GM13977 (cell line): ENCODE data around the gene CASZ1.

Source experiments
- DNase-seq: peaks from one replicate; pipeline ENCODE4 v3.0.0; 2012; ENCODE audit warnings: low spot score
- CTCF ChIP-seq: IDR thresholded peaks from 2 replicates; pipeline ENCODE4 v1.5.1; 2012; ENCODE audit warnings: mild to moderate bottlenecking, control low read depth; ENCODE audit not compliant: insufficient read depth; ENCODE audit errors: extremely low read depth, missing control alignments
- in situ Hi-C: fragments of 300-500 bp; cut with MboI; formaldehyde crosslinking; loops from one replicate; pipeline ENCODE4 v1.12.0; 2022; ENCODE audit warnings: low sequenced_read_pairs, low pct_unique_long_range_greater_than_20kb, mixed read lengths, inconsistent platforms; ENCODE audit not compliant: unreplicated experiment

Gene CASZ1

GRCh38 chr1:10712568-10713362 is 83.7 kb downstream of the CASZ1 start:
- DNase-seq = no peak
- in situ Hi-C loops = no loop called here
- no peak for TF ChIP-seq CTCF

GRCh38 chr1:10710489-10710888 is 86.0 kb downstream of the CASZ1 start:
- DNase-seq = no peak
- in situ Hi-C loops = no loop called here
- TF ChIP-seq CTCF = no peak

GRCh38 chr1:10709646-10710045 is 86.8 kb downstream of the CASZ1 start:
- TF ChIP-seq CTCF = no peak
- in situ Hi-C loops = no loop called here
- DNase-seq = no peak

- DNase-seq = no peak
- no peak for TF ChIP-seq CTCF
- in situ Hi-C loops = no loop called here
Observed at GRCh38 chr1:10709165-10709564, 87.3 kb downstream of the CASZ1 start.

GRCh38 chr1:10708757-10709156 is 87.7 kb downstream of the CASZ1 start:
- in situ Hi-C loops = no loop called here
- TF ChIP-seq CTCF = no peak
- DNase-seq = no peak

- in situ Hi-C loops = no loop called here
- TF ChIP-seq CTCF = no peak
- DNase-seq = no peak
Observed at GRCh38 chr1:10707208-10707607, 89.2 kb downstream of the CASZ1 start.
